SK-N-SH (cell line): Measurements from ENCODE around the gene AGBL4. TPM values are rescaled to one million over a fixed set of nuclear protein-coding genes. Genes with fewer than 3 reads are reported as not detected.
"Not testable (repeated sequence)": the region's sequence is repeated elsewhere in the genome, so short reads cannot be mapped to it uniquely, and the experiment has no call there.

Experiments
- CTCF ChIA-PET: fragments of 300-600, 350-600 bp; formaldehyde crosslinking; extraction: SDS; loops from one replicate; lab custom pipeline; 2021; lab: Yijun Ruan, JAX
- POLR2A ChIA-PET: fragments of 350-600 bp; sonication (Branson Sonifier 250); formaldehyde crosslinking; extraction: SDS; loops from one replicate; lab custom pipeline; 2020; ENCODE audit warnings: antibody characterized with exemption, inconsistent platforms; lab: Yijun Ruan, JAX
- DNase-seq: peaks from one replicate; pipeline ENCODE4 v3.0.0; 2012
- H2AFZ ChIP-seq: fragments of 200-600 bp; sonication (generic); 2 replicates; pipeline ENCODE4 v1.8.1; 2016; ENCODE audit warnings: antibody characterized with exemption, mild to moderate bottlenecking, low read depth
- H3F3A ChIP-seq: fragments of 200-600 bp; sonication (generic); replicated peaks from 2 replicates; pipeline ENCODE3; 2016; ENCODE audit warnings: antibody characterized with exemption, mild to moderate bottlenecking; ENCODE audit not compliant: insufficient read depth
- H3K27ac ChIP-seq, 2 experiments: fragments of 200-500 bp in 1 of 2; fragments of 200-600 bp in 1 of 2; sonication (Bioruptor generic) in 1 of 2; sonication (generic), shearing (Covaris generic) in 1 of 2; 2 replicates each; pipeline versions ENCODE4 v1.5.1 to v1.6.1; 2014 to 2016; ENCODE audit warnings: low read depth in 2 of 2, inconsistent platforms in 1 of 2, low read length in 1 of 2, mild to moderate bottlenecking in 1 of 2, mixed read lengths in 1 of 2
- H3K27me3 ChIP-seq: fragments of 200-600 bp; sonication (generic), shearing (Covaris generic); 2 replicates; pipeline ENCODE4 v1.6.1; 2016; ENCODE audit warnings: mixed run types; ENCODE audit not compliant: insufficient read depth
- H3K36me3 ChIP-seq, 2 experiments: fragments of 200-500 bp in 1 of 2; fragments of 200-600 bp in 1 of 2; sonication (Bioruptor generic) in 1 of 2; sonication (generic) in 1 of 2; replicated peaks in 1 of 2; 2 replicates each; pipeline versions ENCODE3 to v1.5.1; 2014 to 2016; ENCODE audit warnings: low read length in 1 of 2, mild to moderate bottlenecking in 1 of 2; ENCODE audit not compliant: insufficient read depth in 2 of 2, control insufficient read depth in 1 of 2
- H3K4me1 ChIP-seq, 2 experiments: fragments of 200-500 bp in 1 of 2; fragments of 200-600 bp in 1 of 2; sonication (Bioruptor generic) in 1 of 2; sonication (generic), shearing (Covaris generic) in 1 of 2; 2 replicates each; pipeline versions ENCODE4 v1.5.1 to v1.6.1; 2014 to 2016; ENCODE audit warnings: low read depth in 1 of 2, low read length in 1 of 2, mixed run types in 1 of 2; ENCODE audit not compliant: insufficient read depth in 2 of 2, control insufficient read depth in 1 of 2
- H3K4me2 ChIP-seq: fragments of 200-600 bp; sonication (generic), shearing (Covaris generic); 2 replicates; pipeline ENCODE4 v1.6.1; 2017; ENCODE audit warnings: mixed run types
- H3K4me3 ChIP-seq, 2 experiments: fragments of 200-500 bp in 1 of 2; fragments of 200-600 bp in 1 of 2; sonication (Bioruptor generic) in 1 of 2; sonication (generic), shearing (Covaris generic) in 1 of 2; 2 replicates each; pipeline versions ENCODE4 v1.5.1 to v1.8.1; 2014 to 2016; ENCODE audit warnings: low read depth in 2 of 2, inconsistent platforms in 1 of 2, low read length in 1 of 2, mild to moderate bottlenecking in 1 of 2, mixed read lengths in 1 of 2, moderate library complexity in 1 of 2
- H3K79me2 ChIP-seq: fragments of 200-600 bp; sonication (generic); 2 replicates; pipeline ENCODE4 v1.8.1; 2017; ENCODE audit warnings: mild to moderate bottlenecking; ENCODE audit not compliant: insufficient read depth
- H3K9ac ChIP-seq: fragments of 200-600 bp; sonication (generic); 2 replicates; pipeline ENCODE4 v1.6.1; 2017; ENCODE audit warnings: mixed run types
- H3K9me2 ChIP-seq: fragments of 200-600 bp; sonication (generic); 2 replicates; pipeline ENCODE4 v1.6.1; 2017; ENCODE audit warnings: mixed run types
- H3K9me3 ChIP-seq: fragments of 200-600 bp; sonication (generic); 2 replicates; pipeline ENCODE4 v1.6.1; 2017; ENCODE audit warnings: mixed run types, mild to moderate bottlenecking, moderate library complexity
- H4K20me1 ChIP-seq: fragments of 200-600 bp; sonication (generic); 2 replicates; pipeline ENCODE4 v1.6.1; 2017; ENCODE audit warnings: mild to moderate bottlenecking, mixed run types; ENCODE audit not compliant: insufficient read depth
- EZH2phosphoT487 ChIP-seq: fragments of 200-600 bp; sonication (generic); IDR thresholded peaks from 2 replicates; pipeline ENCODE4 v1.6.1; 2017; ENCODE audit warnings: low read depth, mixed run types, mild to moderate bottlenecking, antibody characterized with exemption, moderate library complexity, borderline replicate concordance
- FOSL2 ChIP-seq: IDR thresholded peaks from 2 replicates; pipeline ENCODE4 v1.4.0; 2012; ENCODE audit warnings: low read depth, mild to moderate bottlenecking, moderate library complexity, borderline replicate concordance
- FOXM1 ChIP-seq: IDR thresholded peaks from 2 replicates; pipeline ENCODE4 v1.4.0; 2012; ENCODE audit warnings: low read depth, mild to moderate bottlenecking
- GABPA ChIP-seq: IDR thresholded peaks from 2 replicates; pipeline ENCODE4 v1.4.0; 2012; ENCODE audit warnings: low read depth, mild to moderate bottlenecking
- JUND ChIP-seq: IDR thresholded peaks from 2 replicates; pipeline ENCODE4 v1.4.0; 2012
- MXI1 ChIP-seq: IDR thresholded peaks from 2 replicates; pipeline ENCODE4 v1.6.1; 2012; ENCODE audit warnings: mild to moderate bottlenecking, low read depth, low read length, improper control_type of control experiment
- NRF1 ChIP-seq: IDR thresholded peaks from 2 replicates; pipeline ENCODE4 v1.6.1; 2012; ENCODE audit warnings: low read depth, mild to moderate bottlenecking, low read length
- RAD21 ChIP-seq: IDR thresholded peaks from 2 replicates; pipeline ENCODE4 v1.6.1; 2012; ENCODE audit warnings: mild to moderate bottlenecking, low read length
- RFX5 ChIP-seq: IDR thresholded peaks from 2 replicates; pipeline ENCODE4 v1.6.1; 2012; ENCODE audit warnings: mild to moderate bottlenecking, improper control_type of control experiment, low read length
- TAF1 ChIP-seq: IDR thresholded peaks from 2 replicates; pipeline ENCODE4 v1.6.1; 2012; ENCODE audit warnings: low read depth, mild to moderate bottlenecking, low read length, moderate library complexity, borderline replicate concordance
- TEAD4 ChIP-seq: IDR thresholded peaks from 2 replicates; pipeline ENCODE4 v1.4.0; 2012; ENCODE audit warnings: mild to moderate bottlenecking, borderline replicate concordance; ENCODE audit not compliant: insufficient read depth
- USF1 ChIP-seq: IDR thresholded peaks from 2 replicates; pipeline ENCODE4 v1.4.0; 2012; ENCODE audit warnings: low read depth, borderline replicate concordance
- USF2 ChIP-seq: fragments of 150-350 bp; IDR thresholded peaks from 2 replicates; pipeline ENCODE4 v1.6.1; 2017; ENCODE audit warnings: antibody characterized with exemption, low read length, low read depth, borderline replicate concordance
- WGBS: methylation state at CpG from one replicate; pipeline ENCODE4 v1.1.6; 2017; ENCODE audit warnings: low lambda C conversion rate; 5-methylcytosine and 5-hydroxymethylcytosine counted together
- polyA plus RNA-seq, 3 experiments: library from polyadenylated mRNA; depleted of rRNA; stranded (reverse); fragments of >200 nt; gene quantifications; 2 replicates each; pipeline ENCODE4 v1.2.3, GENCODE V29; 2012
- TF ChIP-seq, protein P1 (sequence below): fragments of 150-350 bp; IDR thresholded peaks from 2 replicates; pipeline ENCODE4 v1.6.1; 2016; ENCODE audit warnings: mild to moderate bottlenecking, low read depth, low read length
- TF ChIP-seq, protein P2 (sequence below): IDR thresholded peaks from 2 replicates; pipeline ENCODE4 v1.6.1; 2012; ENCODE audit warnings: mild to moderate bottlenecking, low read depth, low read length, moderate library complexity
- TF ChIP-seq, protein P3 (sequence below): IDR thresholded peaks from 2 replicates; pipeline ENCODE4 v1.4.0; 2012; ENCODE audit warnings: low read depth

The AGBL4 gene
- polyA plus RNA-seq, 1 of the 3 experiments (the other 2 are of a cell fraction) = 0.07 TPM

GRCh38 chr1:49995734-49996133, 28.0 kb downstream of the AGBL4 start (continued):
- TF ChIP-seq USF1 (no peak), FOXM1 (no peak), GABPA (no peak), FOSL2 (no peak), USF2 (no peak)
- TF ChIP-seq, protein P1, sequence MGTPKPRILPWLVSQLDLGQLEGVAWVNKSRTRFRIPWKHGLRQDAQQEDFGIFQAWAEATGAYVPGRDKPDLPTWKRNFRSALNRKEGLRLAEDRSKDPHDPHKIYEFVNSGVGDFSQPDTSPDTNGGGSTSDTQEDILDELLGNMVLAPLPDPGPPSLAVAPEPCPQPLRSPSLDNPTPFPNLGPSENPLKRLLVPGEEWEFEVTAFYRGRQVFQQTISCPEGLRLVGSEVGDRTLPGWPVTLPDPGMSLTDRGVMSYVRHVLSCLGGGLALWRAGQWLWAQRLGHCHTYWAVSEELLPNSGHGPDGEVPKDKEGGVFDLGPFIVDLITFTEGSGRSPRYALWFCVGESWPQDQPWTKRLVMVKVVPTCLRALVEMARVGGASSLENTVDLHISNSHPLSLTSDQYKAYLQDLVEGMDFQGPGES = no peak
- TF ChIP-seq, all 33 proteins: peak for 0

GRCh38 chr1:49971088-49971487, 52.7 kb downstream of the AGBL4 start:
- ChIA-PET CTCF (no interaction called here), POLR2A (no interaction called here)
- no peaks in the 10 kb centered on the region for H3K79me2 ChIP-seq

DNA sequence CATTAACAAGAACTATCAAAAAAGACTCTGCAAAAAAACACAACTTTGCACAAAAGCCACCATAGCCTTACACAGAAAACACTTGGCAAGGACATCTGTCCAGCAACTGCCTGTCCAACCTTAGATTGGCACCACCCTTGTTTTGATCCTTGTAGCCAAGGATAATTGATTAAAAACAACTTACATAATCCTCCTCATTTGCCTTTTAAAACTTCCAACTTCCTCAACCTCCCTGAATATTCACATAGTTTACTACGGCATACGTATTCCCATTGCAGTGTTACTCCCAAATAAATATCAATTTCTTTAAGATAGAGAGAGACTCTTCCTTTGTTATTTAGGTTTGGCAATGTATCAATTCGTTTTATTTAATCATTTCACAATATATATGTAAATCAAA, 72.4 kb downstream of the AGBL4 start:
- ChIA-PET POLR2A (no interaction called here), CTCF (no interaction called here)
- no peak for DNase-seq
- H3K9me3 ChIP-seq = no peaks in the 10 kb centered on the region
- H3K9me2 ChIP-seq = no peaks in the 10 kb centered on the region
- H3K79me2 ChIP-seq = no peaks in the 10 kb centered on the region
- no peaks in the 10 kb centered on the region for H3K27me3 ChIP-seq
- H3K27ac ChIP-seq = no peak overlapping the region
- WGBS = 63% methylated on average over 3 of the region's 3 CpGs
- no peak overlapping the region for H3K9ac ChIP-seq
- H3K36me3 ChIP-seq = no peaks in the 10 kb centered on the region
- TF ChIP-seq RFX5 (no peak), RAD21 (no peak), MXI1 (no peak), TEAD4 (no peak), FOSL2 (no peak)
- TF ChIP-seq, protein P2, sequence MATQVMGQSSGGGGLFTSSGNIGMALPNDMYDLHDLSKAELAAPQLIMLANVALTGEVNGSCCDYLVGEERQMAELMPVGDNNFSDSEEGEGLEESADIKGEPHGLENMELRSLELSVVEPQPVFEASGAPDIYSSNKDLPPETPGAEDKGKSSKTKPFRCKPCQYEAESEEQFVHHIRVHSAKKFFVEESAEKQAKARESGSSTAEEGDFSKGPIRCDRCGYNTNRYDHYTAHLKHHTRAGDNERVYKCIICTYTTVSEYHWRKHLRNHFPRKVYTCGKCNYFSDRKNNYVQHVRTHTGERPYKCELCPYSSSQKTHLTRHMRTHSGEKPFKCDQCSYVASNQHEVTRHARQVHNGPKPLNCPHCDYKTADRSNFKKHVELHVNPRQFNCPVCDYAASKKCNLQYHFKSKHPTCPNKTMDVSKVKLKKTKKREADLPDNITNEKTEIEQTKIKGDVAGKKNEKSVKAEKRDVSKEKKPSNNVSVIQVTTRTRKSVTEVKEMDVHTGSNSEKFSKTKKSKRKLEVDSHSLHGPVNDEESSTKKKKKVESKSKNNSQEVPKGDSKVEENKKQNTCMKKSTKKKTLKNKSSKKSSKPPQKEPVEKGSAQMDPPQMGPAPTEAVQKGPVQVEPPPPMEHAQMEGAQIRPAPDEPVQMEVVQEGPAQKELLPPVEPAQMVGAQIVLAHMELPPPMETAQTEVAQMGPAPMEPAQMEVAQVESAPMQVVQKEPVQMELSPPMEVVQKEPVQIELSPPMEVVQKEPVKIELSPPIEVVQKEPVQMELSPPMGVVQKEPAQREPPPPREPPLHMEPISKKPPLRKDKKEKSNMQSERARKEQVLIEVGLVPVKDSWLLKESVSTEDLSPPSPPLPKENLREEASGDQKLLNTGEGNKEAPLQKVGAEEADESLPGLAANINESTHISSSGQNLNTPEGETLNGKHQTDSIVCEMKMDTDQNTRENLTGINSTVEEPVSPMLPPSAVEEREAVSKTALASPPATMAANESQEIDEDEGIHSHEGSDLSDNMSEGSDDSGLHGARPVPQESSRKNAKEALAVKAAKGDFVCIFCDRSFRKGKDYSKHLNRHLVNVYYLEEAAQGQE = no peak
- TF ChIP-seq, protein P3, sequence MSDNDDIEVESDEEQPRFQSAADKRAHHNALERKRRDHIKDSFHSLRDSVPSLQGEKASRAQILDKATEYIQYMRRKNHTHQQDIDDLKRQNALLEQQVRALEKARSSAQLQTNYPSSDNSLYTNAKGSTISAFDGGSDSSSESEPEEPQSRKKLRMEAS = no peak
- no peaks in the 10 kb centered on the region for H3F3A ChIP-seq
- no peaks in the 10 kb centered on the region for H3K4me1 ChIP-seq
- H2AFZ ChIP-seq = no peak overlapping the region
- H3K4me2 ChIP-seq = no peak overlapping the region
- H4K20me1 ChIP-seq = no peaks in the 10 kb centered on the region
- no peak overlapping the region for H3K4me3 ChIP-seq

More at GRCh38 chr1:49971088-49971487, 52.7 kb downstream of the AGBL4 start:
- TF ChIP-seq JUND (no peak), NRF1 (no peak), TAF1 (no peak), EZH2phosphoT487 (no peak)
- no peak overlapping the region for H3K9ac ChIP-seq
- no peak overlapping the region for H2AFZ ChIP-seq
- H3K4me1 ChIP-seq = no peaks in the 10 kb centered on the region
- 72% methylated on average over 2 of the region's 2 CpGs for whole genome bisulfite sequencing
- H3K36me3 ChIP-seq = no peaks in the 10 kb centered on the region
- no peak overlapping the region for H3K4me3 ChIP-seq
- H3K27ac ChIP-seq = no peak overlapping the region
- no peaks in the 10 kb centered on the region for H3K27me3 ChIP-seq
- H3K4me2 ChIP-seq = no peak overlapping the region
- no peaks in the 10 kb centered on the region for H4K20me1 ChIP-seq
- H3K9me2 ChIP-seq = no peaks in the 10 kb centered on the region
- no peak for DNase-seq
- no peaks in the 10 kb centered on the region for H3F3A ChIP-seq
- H3K9me3 ChIP-seq = no peaks in the 10 kb centered on the region

DNA sequence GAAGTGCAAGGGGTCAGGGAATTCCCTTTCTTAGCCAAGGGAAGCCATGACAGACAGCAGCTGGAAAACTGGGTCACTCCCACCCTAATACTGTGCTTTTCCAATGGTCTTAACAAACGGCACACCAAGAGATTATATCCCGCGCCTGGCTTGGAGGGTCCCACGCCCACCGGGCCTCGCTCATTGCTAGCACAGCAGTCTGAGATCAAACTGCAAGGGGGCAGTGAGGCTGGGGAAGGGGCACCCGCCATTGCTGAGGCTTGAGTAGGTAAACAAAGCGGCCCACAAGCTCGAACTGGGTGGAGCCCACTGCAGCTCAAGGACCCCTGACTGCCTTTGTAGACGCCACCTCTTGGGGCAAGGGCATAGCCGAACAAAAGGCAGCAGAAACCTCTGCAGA, 108.5 kb downstream of the AGBL4 start:
- H3K27me3 ChIP-seq, POLR2A ChIA-PET, H3K4me1 ChIP-seq, H2AFZ ChIP-seq, H3K36me3 ChIP-seq, H3K4me3 ChIP-seq, H3F3A ChIP-seq, H3K4me2 ChIP-seq, DNase-seq, H3K27ac ChIP-seq, CTCF ChIA-PET, H3K9me2 ChIP-seq, H4K20me1 ChIP-seq, H3K9me3 ChIP-seq, H3K79me2 ChIP-seq, H3K9ac ChIP-seq: not testable (repeated sequence)
- WGBS = 17% methylated on average over 2 of the region's 11 CpGs
